ENCODE results near the gene RNF208. TPM values are rescaled to one million over a fixed set of nuclear protein-coding genes. Genes with fewer than 3 reads are reported as not detected.

Gene RNF208
- total RNA-seq, 1 experiment from 2014 or later: 38.0 TPM

- ChIA-PET POLR2A (ENCODE audit: unreplicated experiment) (interaction anchor here (0.7 kb wide), 1 partner anchor 370 kb away, joined by 3 read pairs; no protein-coding TSS in a partner anchor), CTCF (no interaction called here)
- no peaks in the 10 kb centered on the region for H3K79me2 ChIP-seq (ENCODE audit: low read depth)
- no peaks in the 10 kb centered on the region for H3K9me2 ChIP-seq (ENCODE audit: insufficient read depth)
- no peak overlapping the region for H2AFZ ChIP-seq
- peaks cover 31% of the 10 kb centered on the region for H3F3A ChIP-seq (ENCODE audit: insufficient read depth, low read depth)
- TF ChIP-seq EZH2 (IDR thresholded peaks at IDR 0.05; ENCODE audit: low read depth) (no peak), CTCF (conservative IDR thresholded peaks at IDR 0.05) (no peak)
- H3K27me3 ChIP-seq (ENCODE audit: insufficient read depth, low read depth): no peaks in the 10 kb centered on the region
- H3K27ac ChIP-seq: 0 out of 2 replicates have a peak overlapping the region, but pooled peaks have one; percentile 2
- no peak for DNase-seq
- BruUV-seq (replicated peaks): no TSS peak
- no peaks in the 10 kb centered on the region for H3K36me3 ChIP-seq (ENCODE audit: low read depth)
- intact Hi-C loops (cut with micrococcal nuclease; ENCODE audit: unreplicated experiment): no loop called here
- no peaks in the 10 kb centered on the region; the same call in 1 of the 2 replicates for H4K20me1 ChIP-seq (ENCODE audit: insufficient read depth)
- H3K4me2 ChIP-seq: peak overlapping the region; percentile 72
- H3K4me3 ChIP-seq: no peak overlapping the region; the same call in 1 of the 2 replicates
- peaks cover 26% of the 10 kb centered on the region for H3K4me1 ChIP-seq (replicated peaks; ENCODE audit: insufficient read depth)
- no peaks in the 10 kb centered on the region for H3K9me3 ChIP-seq (ENCODE audit: insufficient read depth, low read depth)
These were observed 3.8 kb downstream of the RNF208 start for GRCh38 chr9:137218212-137218753.

GRCh38 chr9:137217276-137218211 lies 4.5 kb downstream of the RNF208 start:
- Histone ChIP-seq H2AFZ (no peak overlapping the region), H3K27me3 (ENCODE audit: insufficient read depth, low read depth) (no peaks in the 10 kb centered on the region), H3K79me2 (ENCODE audit: low read depth) (no peaks in the 10 kb centered on the region), H3K4me3 (peak overlapping the region; percentile 26; the same call in 1 of the 2 replicates), H3K9me3 (ENCODE audit: insufficient read depth, low read depth) (no peaks in the 10 kb centered on the region), H3K4me2 (peak overlapping the region; percentile 72), H3F3A (ENCODE audit: insufficient read depth, low read depth) (peaks cover 28% of the 10 kb centered on the region), H3K27ac (no peak overlapping the region), H3K9me2 (ENCODE audit: insufficient read depth) (no peaks in the 10 kb centered on the region), H3K36me3 (ENCODE audit: low read depth) (no peaks in the 10 kb centered on the region), H4K20me1 (ENCODE audit: insufficient read depth) (no peaks in the 10 kb centered on the region; the same call in 1 of the 2 replicates), H3K4me1 (replicated peaks; ENCODE audit: insufficient read depth) (peaks cover 26% of the 10 kb centered on the region)
- ChIA-PET CTCF (interaction anchor here (0.6 kb wide), 2 partner anchors 170 to 344 kb away, joined by 3 to 11 read pairs; no protein-coding TSS in a partner anchor), POLR2A (ENCODE audit: unreplicated experiment) (interaction anchor here (0.5 to 0.7 kb wide), 3 partner anchors 17 to 319 kb away, joined by 3 to 6 read pairs (median 4); no protein-coding TSS in a partner anchor)
- intact Hi-C loops (cut with micrococcal nuclease; ENCODE audit: unreplicated experiment): loop anchor here (1.0 to 2.0 kb wide), 2 partner anchors 17 to 28 kb away; partner anchors contain the start of gene TPRN
- TSS peak; percentile 59 for BruUV-seq (replicated peaks)
- TF ChIP-seq EZH2 (IDR thresholded peaks at IDR 0.05; ENCODE audit: low read depth) (no peak), CTCF (conservative IDR thresholded peaks at IDR 0.05) (no peak)
- peak; percentile 72 to 97 for DNase-seq
